Measurements from ENCODE around the gene DCAF8. TPM values are rescaled to one million over a fixed set of nuclear protein-coding genes. Genes with fewer than 3 reads are reported as not detected.

Gene DCAF8
- total RNA-seq, 1 donor from 2014 or later = 172 TPM

GRCh38 chr1:160282807-160283206 is 20.5 kb upstream of the DCAF8 start:
- no peaks in the 10 kb centered on the region for H3K27me3 Mint-ChIP-seq
- no peak for DNase-seq
- no peak for TF ChIP-seq CTCF (IDR thresholded peaks at IDR 0.05)
- ATAC-seq (ENCODE audit: low read depth) = no peak
- H3K27ac Mint-ChIP-seq = no peak overlapping the region
- intact Hi-C loops (cut with micrococcal nuclease) = no loop called here
- no peak overlapping the region for H3K4me3 Mint-ChIP-seq
- peaks cover 24% of the 10 kb centered on the region for H3K4me1 Mint-ChIP-seq
- H3K9me3 Mint-ChIP-seq = no peaks in the 10 kb centered on the region
- ChIA-PET CTCF (interaction anchor here (2.8 kb wide), 1 partner anchor 9 kb away, joined by 14 read pairs; no protein-coding TSS in a partner anchor), POLR2A (no interaction called here)
- H3K36me3 Mint-ChIP-seq (ENCODE audit: low read depth) = peaks cover 56% of the 10 kb centered on the region

- Mint-ChIP-seq H3K4me3 (no peak overlapping the region), H3K27me3 (no peaks in the 10 kb centered on the region), H3K36me3 (ENCODE audit: low read depth) (peaks cover 70% of the 10 kb centered on the region), H3K9me3 (no peaks in the 10 kb centered on the region), H3K27ac (no peak overlapping the region), H3K4me1 (peaks cover 4% of the 10 kb centered on the region)
- DNase-seq (no peak), ATAC-seq (ENCODE audit: low read depth) (no peak)
- ChIA-PET POLR2A (no interaction called here), CTCF (interaction anchor here (2.5 kb wide), 1 partner anchor 14 kb away, joined by 18 read pairs; no protein-coding TSS in a partner anchor)
- no peak for TF ChIP-seq CTCF (IDR thresholded peaks at IDR 0.05)
- intact Hi-C loops (cut with micrococcal nuclease) = no loop called here
These were observed 15.6 kb upstream of the DCAF8 start for GRCh38 chr1:160277987-160278386.

GRCh38 chr1:160277330-160277729 is 15.0 kb upstream of the DCAF8 start:
- H3K36me3 Mint-ChIP-seq (ENCODE audit: low read depth) = peaks cover 64% of the 10 kb centered on the region
- no peaks in the 10 kb centered on the region for H3K9me3 Mint-ChIP-seq
- POLR2A ChIA-PET = interaction anchor here (2.6 kb wide), 1 partner anchor 14 kb away, joined by 13 read pairs; the partner anchor contains the start of gene DCAF8
- no peaks in the 10 kb centered on the region for H3K27me3 Mint-ChIP-seq
- H3K4me1 Mint-ChIP-seq = peaks cover 4% of the 10 kb centered on the region
- no peak overlapping the region for H3K27ac Mint-ChIP-seq
- CTCF ChIA-PET = interaction anchor here (2.5 kb wide), 1 partner anchor 14 kb away, joined by 18 read pairs; no protein-coding TSS in a partner anchor
- no peak for TF ChIP-seq CTCF (IDR thresholded peaks at IDR 0.05)
- intact Hi-C loops (cut with micrococcal nuclease) = no loop called here
- H3K4me3 Mint-ChIP-seq = no peak overlapping the region
- ATAC-seq (ENCODE audit: low read depth) (no peak), DNase-seq (no peak)

GRCh38 chr1:160271025-160271424 is 8.7 kb upstream of the DCAF8 start:
- ATAC-seq (ENCODE audit: low read depth) = no peak
- H3K27me3 Mint-ChIP-seq = no peaks in the 10 kb centered on the region
- ChIA-PET POLR2A (interaction anchor here (0.6 kb wide), 1 partner anchor 63 kb away, joined by 5 read pairs; no protein-coding TSS in a partner anchor), CTCF (no interaction called here)
- H3K4me1 Mint-ChIP-seq = no peaks in the 10 kb centered on the region
- no peaks in the 10 kb centered on the region for H3K9me3 Mint-ChIP-seq
- H3K27ac Mint-ChIP-seq = no peak overlapping the region
- peaks cover 3% of the 10 kb centered on the region for H3K36me3 Mint-ChIP-seq (ENCODE audit: low read depth)
- intact Hi-C loops (cut with micrococcal nuclease) = no loop called here
- H3K4me3 Mint-ChIP-seq = no peak overlapping the region
- TF ChIP-seq CTCF (IDR thresholded peaks at IDR 0.05) = no peak
- DNase-seq = no peak

- POLR2A ChIA-PET = interaction anchor here (0.6 kb wide), 1 partner anchor 612 kb away, joined by 4 read pairs; no protein-coding TSS in a partner anchor
- Mint-ChIP-seq H3K4me3 (no peak overlapping the region), H3K27ac (no peak overlapping the region), H3K9me3 (no peaks in the 10 kb centered on the region), H3K36me3 (ENCODE audit: low read depth) (peaks cover 1% of the 10 kb centered on the region), H3K27me3 (no peaks in the 10 kb centered on the region), H3K4me1 (peaks cover 12% of the 10 kb centered on the region)
- ATAC-seq (ENCODE audit: low read depth) = no peak
- no peak for DNase-seq
- CTCF ChIA-PET = interaction anchor here (0.9 to 10.0 kb wide), 2 partner anchors 23 to 74 kb away, joined by 3 to 54 read pairs; no protein-coding TSS in a partner anchor
- intact Hi-C loops (cut with micrococcal nuclease) = loop anchor here (10.0 kb wide), 1 partner anchor 343 kb away; the partner anchor contains the start of gene TAGLN2
- no peak for TF ChIP-seq CTCF (IDR thresholded peaks at IDR 0.05)
These were observed 5.1 kb upstream of the DCAF8 start for GRCh38 chr1:160267284-160267991.
